AG04450 (cell line): ENCODE results near the gene MPHOSPH9. TPM values are rescaled to one million over a fixed set of nuclear protein-coding genes. Genes with fewer than 3 reads are reported as not detected.

Source experiments
- CTCF ChIA-PET: fragments of 300-600, 350-600 bp; formaldehyde crosslinking; extraction: SDS; loops from one replicate; lab custom pipeline; 2022; ENCODE audit warnings: antibody characterized with exemption, inconsistent platforms; lab: Charles Lee
- POLR2A ChIA-PET: fragments of 350-600 bp; formaldehyde crosslinking; extraction: SDS; loops from one replicate; lab custom pipeline; 2021; ENCODE audit warnings: antibody characterized with exemption, inconsistent platforms; lab: Yijun Ruan, JAX
- DNase-seq: peaks from one replicate; pipeline ENCODE4 v3.0.0-alpha.2; 2011; ENCODE audit warnings: low read depth, low spot score
- H3K27ac ChIP-seq: one replicate; pipeline ENCODE4 v1.5.1; 2012; ENCODE audit warnings: low read depth, low read length, control low read depth
- H3K27me3 ChIP-seq: one replicate; pipeline ENCODE4 v1.6.0; 2012; ENCODE audit warnings: low read length; ENCODE audit not compliant: control insufficient read depth, insufficient read depth
- H3K4me3 ChIP-seq: 2 replicates; pipeline ENCODE4 v1.5.1; 2011; ENCODE audit warnings: mild to moderate bottlenecking, low read depth, low read length, control low read depth
- H3K9me3 ChIP-seq: 2 replicates; pipeline ENCODE4 v1.5.1; 2012; ENCODE audit warnings: low read length; ENCODE audit not compliant: control insufficient read depth, insufficient read depth
- CTCF ChIP-seq: IDR thresholded peaks from 2 replicates; pipeline ENCODE4 v1.5.1; 2011; ENCODE audit warnings: low read depth, low read length, control low read depth, inconsistent platforms
- polyA plus RNA-seq: library from polyadenylated mRNA; depleted of rRNA; stranded (reverse); fragments of >200 nt; gene quantifications from 2 replicates; pipeline ENCODE4 v1.2.3, GENCODE V29; 2011

Gene MPHOSPH9
- polyA plus RNA-seq, 1 experiment = 20.3 TPM

GRCh38 chr12:123245678-123246077 lies 12.7 kb upstream of the MPHOSPH9 start:
- Histone ChIP-seq H3K27me3 (no peaks in the 10 kb centered on the region), H3K4me3 (no peak overlapping the region), H3K27ac (no peak overlapping the region), H3K9me3 (peaks cover 7% of the 10 kb centered on the region)
- DNase-seq = no peak
- POLR2A ChIA-PET = interaction anchor here (0.6 kb wide), 1 partner anchor 33 kb away, joined by 5 read pairs; no protein-coding TSS in a partner anchor
- CTCF ChIA-PET = no interaction called here
- no peak for TF ChIP-seq CTCF

GRCh38 chr12:123243671-123244262 lies 10.8 kb upstream of the MPHOSPH9 start:
- POLR2A ChIA-PET = interaction anchor here (1.0 kb wide), 1 partner anchor 11 kb away, joined by 3 read pairs; the partner anchor contains the start of genes MPHOSPH9 and MTRFR
- TF ChIP-seq CTCF = no peak
- H3K27me3 ChIP-seq = no peaks in the 10 kb centered on the region
- no peak overlapping the region for H3K4me3 ChIP-seq
- H3K9me3 ChIP-seq = no peaks in the 10 kb centered on the region
- H3K27ac ChIP-seq = no peak overlapping the region
- no peak for DNase-seq
- CTCF ChIA-PET = no interaction called here

GRCh38 chr12:123242116-123242904 lies 9.4 kb upstream of the MPHOSPH9 start:
- CTCF ChIA-PET = interaction anchor here (0.7 kb wide), 1 partner anchor 448 kb away, joined by 3 read pairs; no protein-coding TSS in a partner anchor
- Histone ChIP-seq H3K27ac (no peak overlapping the region), H3K27me3 (no peaks in the 10 kb centered on the region), H3K9me3 (no peaks in the 10 kb centered on the region), H3K4me3 (no peak overlapping the region)
- DNase-seq = no peak
- no peak for TF ChIP-seq CTCF
- POLR2A ChIA-PET = interaction anchor here (2.7 kb wide), 1 partner anchor 10 kb away, joined by 31 read pairs; the partner anchor contains the start of genes MPHOSPH9 and MTRFR

- H3K27ac ChIP-seq = no peak overlapping the region
- H3K27me3 ChIP-seq = no peaks in the 10 kb centered on the region
- no peaks in the 10 kb centered on the region for H3K9me3 ChIP-seq
- TF ChIP-seq CTCF = no peak
- no peak for DNase-seq
- ChIA-PET POLR2A (no interaction called here), CTCF (interaction anchor here (0.7 to 2.6 kb wide), 23 partner anchors 10 to 445 kb away, joined by 3 to 41 read pairs (median 5); partner anchors contain the start of gene OGFOD2)
- H3K4me3 ChIP-seq = no peak overlapping the region
Observed at GRCh38 chr12:123238961-123239360, 6.0 kb upstream of the MPHOSPH9 start.
